Stimulated activated effector memory CD8-positive, alpha-beta T cell treated with anti-CD3 and anti-CD28 coated beads, Interleukin-12 subunit alpha, Interleukin-12 subunit beta, amount 100 ng/mL, for 72 hours (primary cell): ENCODE results near the gene PHLDB3.
"Not testable (repeated sequence)": the region's sequence is repeated elsewhere in the genome, so short reads cannot be mapped to it uniquely, and the experiment has no call there.

Experiments
- ATAC-seq: fragments of 150-1000 bp; cut with Tn5 transposase; 2 replicates; pipeline ENCODE4 v1.10.0; 2021
- DNase-seq, 2 donors: peaks; one replicate each; pipeline ENCODE4 v3.0.0; 2021 to 2022; ENCODE audit warnings: low spot score in 2 of 2
- H3K27ac Mint-ChIP-seq: one replicate; pipeline ENCODE4 v1.8.0; 2022; ENCODE audit warnings: mild to moderate bottlenecking, mixed read lengths
- H3K36me3 Mint-ChIP-seq: one replicate; pipeline ENCODE4 v1.8.0; 2022; ENCODE audit warnings: mild to moderate bottlenecking, mixed read lengths
- H3K4me1 Mint-ChIP-seq: one replicate; pipeline ENCODE4 v1.8.0; 2022; ENCODE audit warnings: mixed read lengths
- H3K4me3 Mint-ChIP-seq: one replicate; pipeline ENCODE4 v1.8.0; 2022; ENCODE audit warnings: mild to moderate bottlenecking, mixed read lengths
- H3K9me3 Mint-ChIP-seq: one replicate; pipeline ENCODE4 v1.8.0; 2022; ENCODE audit warnings: mixed read lengths

Gene PHLDB3

DNA sequence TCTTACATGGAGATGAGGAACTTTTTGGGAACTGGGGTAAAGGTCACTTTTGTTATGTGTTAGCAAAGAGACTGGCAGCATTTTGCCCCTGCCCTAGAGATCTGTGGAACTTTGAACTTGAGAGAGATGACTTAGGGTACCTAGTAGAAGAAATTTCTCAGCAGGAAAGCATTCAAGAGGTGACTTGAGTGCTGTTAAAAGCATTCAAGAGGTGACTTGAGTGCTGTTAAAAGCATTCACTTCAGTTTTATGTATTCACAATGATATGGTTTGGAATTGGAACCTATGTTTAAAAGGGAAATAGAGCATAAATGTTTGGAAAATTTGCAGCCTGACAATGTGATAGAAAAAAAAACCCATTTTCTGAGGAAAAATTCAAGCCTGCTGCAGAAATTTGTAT is 7.9 kb upstream of the PHLDB3 start:
- H3K27ac Mint-ChIP-seq, DNase-seq: not testable (repeated sequence)

DNA sequence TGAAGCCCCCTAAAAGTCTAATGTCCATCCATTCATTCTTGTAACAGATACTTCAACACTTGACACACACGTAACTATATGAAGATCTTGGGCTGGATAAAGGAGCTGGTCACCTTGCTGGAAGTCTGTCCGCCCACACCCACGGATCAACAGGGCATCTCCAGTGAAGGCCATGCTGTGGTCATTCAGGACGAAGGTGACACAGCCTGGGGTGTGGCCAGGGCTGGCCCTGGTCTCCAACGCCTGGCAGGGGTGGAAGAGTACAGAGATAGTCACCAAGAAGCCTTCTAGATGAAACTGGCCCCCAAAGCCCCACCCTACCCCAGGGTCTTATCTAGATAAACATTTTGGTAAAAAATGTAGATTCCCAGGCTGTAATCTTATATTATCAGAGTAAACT is 6.8 kb upstream of the PHLDB3 start:
- Mint-ChIP-seq H3K9me3 (no peaks in the 10 kb centered on the region), H3K4me1 (no peaks in the 10 kb centered on the region), H3K36me3 (peaks cover 88% of the 10 kb centered on the region), H3K27ac (no peak overlapping the region), H3K4me3 (no peak overlapping the region)
- ATAC-seq (no peak), DNase-seq (no peak)

More for the DNA sequence above, 7.9 kb upstream of the PHLDB3 start:
- ATAC-seq, H3K4me1 Mint-ChIP-seq, H3K4me3 Mint-ChIP-seq, H3K9me3 Mint-ChIP-seq: not testable (repeated sequence)
- peaks cover 92% of the 10 kb centered on the region for H3K36me3 Mint-ChIP-seq

DNA sequence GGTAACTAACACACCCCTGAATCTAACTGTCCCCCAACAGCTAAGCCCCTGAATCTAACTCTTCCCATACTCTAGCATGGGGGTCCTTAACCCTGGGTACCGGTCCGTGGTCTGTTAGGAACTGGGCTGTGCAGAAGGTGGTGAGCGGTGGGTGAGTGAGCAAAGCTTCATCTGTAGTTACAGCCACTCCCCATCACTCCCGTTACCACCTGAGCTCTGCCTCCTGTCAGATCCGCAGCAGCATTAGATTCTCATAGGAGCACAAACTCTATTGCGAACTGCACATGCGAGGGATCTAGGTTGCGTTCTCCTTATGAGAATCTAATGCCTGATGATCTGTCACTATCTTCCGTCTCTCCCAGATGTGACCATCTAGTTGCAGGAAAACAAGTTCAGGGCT is 6.2 kb upstream of the PHLDB3 start:
- DNase-seq (no peak), ATAC-seq (no peak)
- H3K27ac Mint-ChIP-seq: no peak overlapping the region
- H3K4me3 Mint-ChIP-seq: no peak overlapping the region
- no peaks in the 10 kb centered on the region for H3K4me1 Mint-ChIP-seq
- no peaks in the 10 kb centered on the region for H3K9me3 Mint-ChIP-seq
- peaks cover 88% of the 10 kb centered on the region for H3K36me3 Mint-ChIP-seq

DNA sequence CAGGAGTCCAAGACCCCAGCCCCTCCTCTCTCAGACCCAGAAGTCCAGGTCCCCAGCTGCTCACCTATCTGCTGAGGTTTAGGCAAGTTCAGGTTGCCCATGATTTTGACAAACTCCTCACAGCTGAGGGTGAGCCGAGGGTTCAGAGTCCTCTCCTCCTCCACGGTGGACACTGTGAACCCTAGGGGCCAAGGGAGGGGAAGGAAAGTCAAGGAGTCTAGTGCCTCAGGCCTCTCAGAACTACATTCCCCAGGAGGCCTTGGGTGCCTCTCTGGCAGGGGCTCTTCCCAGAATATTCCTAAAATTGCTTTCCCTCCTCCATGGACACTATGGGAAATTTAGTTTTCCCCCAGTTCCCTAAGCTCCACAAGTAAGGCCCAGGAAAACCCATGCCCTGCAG is 3.3 kb upstream of the PHLDB3 start:
- Mint-ChIP-seq H3K27ac (peak overlapping the region; percentile 69), H3K9me3 (no peaks in the 10 kb centered on the region), H3K4me1 (peaks cover 25% of the 10 kb centered on the region), H3K4me3 (no peak overlapping the region), H3K36me3 (peaks cover 78% of the 10 kb centered on the region)
- DNase-seq: no peak
- ATAC-seq: no peak

DNA sequence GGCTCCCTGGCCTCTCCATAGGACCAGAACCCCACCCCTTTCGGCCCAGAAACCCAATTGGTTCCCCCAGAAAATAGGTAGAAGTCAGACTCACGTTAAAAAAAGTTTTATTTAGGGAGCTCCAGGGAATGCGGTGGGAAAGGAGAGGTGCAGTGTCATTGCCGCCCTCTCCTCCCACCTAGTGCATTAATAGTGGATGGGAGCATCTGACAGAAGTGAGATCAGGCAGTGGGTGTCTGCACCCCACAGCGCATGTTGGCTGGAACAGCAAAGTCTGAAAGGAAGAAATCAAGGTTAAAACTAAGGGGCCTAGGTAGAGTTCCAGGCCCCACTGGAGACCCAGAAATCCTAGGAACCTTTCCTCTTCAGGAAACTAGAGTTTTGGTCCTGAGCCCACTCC is 2.1 kb upstream of the PHLDB3 start:
- Mint-ChIP-seq H3K4me1 (peaks cover 30% of the 10 kb centered on the region), H3K36me3 (peaks cover 79% of the 10 kb centered on the region), H3K9me3 (no peaks in the 10 kb centered on the region), H3K27ac (no peak overlapping the region), H3K4me3 (no peak overlapping the region)
- ATAC-seq: no peak
- DNase-seq: no peak

GRCh38 chr19:43505941-43506340 is 1.4 kb upstream of the PHLDB3 start:
- peaks cover 30% of the 10 kb centered on the region for H3K4me1 Mint-ChIP-seq
- H3K27ac Mint-ChIP-seq: no peak overlapping the region
- DNase-seq (no peak), ATAC-seq (no peak)
- peaks cover 72% of the 10 kb centered on the region for H3K36me3 Mint-ChIP-seq
- no peaks in the 10 kb centered on the region for H3K9me3 Mint-ChIP-seq
- H3K4me3 Mint-ChIP-seq: peak overlapping the region; percentile 84

- peaks cover 64% of the 10 kb centered on the region for H3K36me3 Mint-ChIP-seq
- H3K27ac Mint-ChIP-seq: peak overlapping the region; percentile 95
- H3K9me3 Mint-ChIP-seq: no peaks in the 10 kb centered on the region
- peaks cover 30% of the 10 kb centered on the region for H3K4me1 Mint-ChIP-seq
- peak overlapping the region; percentile 84 for H3K4me3 Mint-ChIP-seq
- ATAC-seq (no peak), DNase-seq (no peak)
These were observed 575 bp upstream of the PHLDB3 start for GRCh38 chr19:43505186-43505456.

GRCh38 chr19:43503501-43504425 is 783 bp downstream of the PHLDB3 start:
- H3K36me3 Mint-ChIP-seq: peaks cover 58% of the 10 kb centered on the region
- H3K27ac Mint-ChIP-seq: peak overlapping the region; percentile 95
- DNase-seq (peak; percentile 95 to 97), ATAC-seq (peak; percentile 93)
- peak overlapping the region; percentile 84 for H3K4me3 Mint-ChIP-seq
- no peaks in the 10 kb centered on the region for H3K9me3 Mint-ChIP-seq
- peaks cover 36% of the 10 kb centered on the region for H3K4me1 Mint-ChIP-seq

DNA sequence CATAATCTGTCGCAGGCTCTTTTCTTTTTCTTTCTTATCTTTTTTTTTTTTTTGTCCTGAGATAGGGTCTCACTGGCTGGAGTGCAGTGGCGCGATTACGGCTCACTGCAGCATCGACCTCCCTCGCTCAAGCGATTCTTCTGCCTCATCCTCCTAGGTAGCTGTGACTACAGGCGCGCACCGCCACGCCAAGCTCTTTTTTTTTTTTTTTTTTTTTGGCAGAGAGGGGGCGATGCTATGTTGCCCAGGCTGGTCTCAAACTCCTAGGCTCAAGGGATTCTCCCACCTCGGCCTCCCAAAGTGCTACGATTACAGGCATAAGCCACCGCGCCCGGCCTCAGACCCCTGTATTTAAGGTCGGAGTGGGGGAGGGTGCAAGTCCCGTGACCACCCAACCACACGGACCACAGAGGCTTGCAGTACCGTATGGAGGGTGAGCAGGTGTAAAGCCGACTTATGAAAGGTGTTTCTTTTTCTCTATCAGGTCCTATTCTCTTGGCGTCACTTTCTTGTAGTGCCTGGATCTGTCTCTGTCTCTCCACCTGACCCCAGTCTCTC is 2.0 kb downstream of the PHLDB3 start:
- Mint-ChIP-seq H3K27ac (no peak overlapping the region), H3K36me3 (peaks cover 53% of the 10 kb centered on the region), H3K9me3 (no peaks in the 10 kb centered on the region), H3K4me3 (peak overlapping the region; percentile 84), H3K4me1 (peaks cover 41% of the 10 kb centered on the region)
- ATAC-seq: no peak
- DNase-seq: no peak

DNA sequence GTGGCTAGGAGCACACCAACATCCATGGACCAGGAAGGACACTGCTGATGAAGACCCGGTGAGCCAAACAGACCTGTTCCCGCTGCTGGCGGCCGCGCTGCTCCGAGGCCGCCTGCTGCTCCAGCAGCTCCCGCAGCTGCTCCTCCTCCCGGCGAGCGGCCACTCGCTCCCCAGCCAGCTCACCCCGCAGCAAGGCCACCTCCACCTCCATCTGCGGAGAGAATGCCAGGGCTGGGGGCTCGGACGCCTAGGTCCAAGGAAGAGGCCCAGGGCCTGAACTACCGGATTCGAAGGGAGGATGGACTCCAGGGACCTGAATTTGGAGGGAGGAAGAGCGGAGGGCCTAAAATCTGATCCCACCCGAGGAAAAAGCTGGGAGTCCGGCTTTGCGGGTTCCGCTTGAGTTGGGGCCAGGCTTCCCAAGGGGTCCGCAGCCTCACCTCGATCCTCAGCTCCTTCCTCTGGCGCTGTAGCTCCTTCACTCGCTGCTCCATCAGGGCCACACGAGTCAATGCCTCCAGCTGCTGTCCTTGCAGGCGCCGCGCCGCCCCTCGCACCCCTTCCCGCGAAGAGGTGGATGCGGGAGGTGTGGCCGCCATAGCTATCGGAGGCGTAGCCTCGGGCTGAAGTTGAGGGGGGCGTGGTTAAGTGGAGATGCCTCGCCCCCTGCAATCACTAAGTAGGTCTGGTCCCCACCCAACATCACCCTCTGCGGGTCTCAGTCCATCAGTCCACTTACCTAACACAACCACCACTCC is 2.7 kb downstream of the PHLDB3 start:
- ATAC-seq: no peak

DNA sequence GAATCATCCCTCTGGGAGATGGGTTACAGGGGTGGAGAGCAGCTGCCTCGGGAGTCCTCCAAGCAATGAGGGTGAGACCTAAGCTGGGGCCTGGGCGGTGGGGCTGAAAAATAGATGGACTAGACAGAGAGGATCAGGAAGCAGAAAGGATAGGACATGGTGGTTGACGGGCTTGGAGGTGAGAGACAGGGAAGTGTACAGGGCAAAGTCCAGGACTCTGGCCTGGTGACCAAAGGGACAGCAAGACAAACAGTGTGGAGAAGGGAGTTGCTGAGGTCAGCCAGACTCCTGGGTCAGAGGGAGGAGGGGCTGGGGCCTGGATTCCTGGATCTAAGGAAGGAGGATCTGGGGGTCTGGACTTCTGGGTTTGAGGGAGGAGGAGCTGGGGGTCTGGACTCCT is 5.5 kb downstream of the PHLDB3 start:
- Mint-ChIP-seq H3K4me1 (peaks cover 28% of the 10 kb centered on the region), H3K36me3 (peaks cover 60% of the 10 kb centered on the region), H3K4me3 (no peak overlapping the region), H3K9me3 (no peaks in the 10 kb centered on the region), H3K27ac (peak overlapping the region; percentile 75)
- no peak for DNase-seq
- ATAC-seq: no peak

More for the DNA sequence above, 2.7 kb downstream of the PHLDB3 start:
- Mint-ChIP-seq H3K9me3 (no peaks in the 10 kb centered on the region), H3K4me3 (no peak overlapping the region), H3K4me1 (peaks cover 41% of the 10 kb centered on the region), H3K36me3 (peaks cover 57% of the 10 kb centered on the region), H3K27ac (no peak overlapping the region)
- DNase-seq: no peak

DNA sequence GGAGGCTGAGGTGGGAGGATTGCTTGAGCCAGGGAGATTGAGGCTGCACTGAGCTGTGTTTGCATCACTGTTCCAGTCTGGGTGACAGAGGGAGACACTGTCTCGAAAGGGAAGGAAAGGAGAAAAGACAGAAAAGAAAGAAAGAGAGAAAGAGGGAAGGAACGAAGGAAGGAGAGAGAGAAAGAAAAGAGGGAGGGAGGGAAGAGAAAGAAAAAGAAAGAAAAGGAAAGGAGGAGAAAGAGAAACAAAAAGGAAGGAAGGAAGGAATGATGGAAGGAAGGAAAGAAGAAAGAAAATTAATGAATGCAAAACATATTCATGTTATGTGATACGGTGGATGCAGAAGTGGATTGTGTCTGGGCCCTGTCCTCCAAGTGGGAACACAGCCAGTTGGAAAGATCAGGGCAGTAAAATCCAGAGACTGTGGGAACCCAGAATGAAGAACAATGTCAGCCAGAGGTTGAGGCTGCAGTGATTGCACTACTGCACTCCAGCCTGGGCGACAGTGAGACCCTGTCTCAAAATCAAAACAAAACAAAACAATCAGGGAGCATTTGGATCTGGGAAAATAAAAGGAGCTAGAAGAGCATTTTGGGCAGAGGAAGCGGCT is 6.2 kb downstream of the PHLDB3 start:
- H3K4me1 Mint-ChIP-seq: peaks cover 21% of the 10 kb centered on the region
- H3K4me3 Mint-ChIP-seq: no peak overlapping the region
- H3K27ac Mint-ChIP-seq: peak overlapping the region; percentile 75
- H3K36me3 Mint-ChIP-seq: peaks cover 59% of the 10 kb centered on the region
- ATAC-seq (no peak), DNase-seq (no peak)
- H3K9me3 Mint-ChIP-seq: no peaks in the 10 kb centered on the region

GRCh38 chr19:43496960-43497359 is 7.6 kb downstream of the PHLDB3 start:
- H3K27ac Mint-ChIP-seq: no peak overlapping the region
- peaks cover 46% of the 10 kb centered on the region for H3K36me3 Mint-ChIP-seq
- ATAC-seq: no peak
- H3K9me3 Mint-ChIP-seq: no peaks in the 10 kb centered on the region
- no peak for DNase-seq
- peaks cover 11% of the 10 kb centered on the region for H3K4me1 Mint-ChIP-seq
- no peak overlapping the region for H3K4me3 Mint-ChIP-seq

DNA sequence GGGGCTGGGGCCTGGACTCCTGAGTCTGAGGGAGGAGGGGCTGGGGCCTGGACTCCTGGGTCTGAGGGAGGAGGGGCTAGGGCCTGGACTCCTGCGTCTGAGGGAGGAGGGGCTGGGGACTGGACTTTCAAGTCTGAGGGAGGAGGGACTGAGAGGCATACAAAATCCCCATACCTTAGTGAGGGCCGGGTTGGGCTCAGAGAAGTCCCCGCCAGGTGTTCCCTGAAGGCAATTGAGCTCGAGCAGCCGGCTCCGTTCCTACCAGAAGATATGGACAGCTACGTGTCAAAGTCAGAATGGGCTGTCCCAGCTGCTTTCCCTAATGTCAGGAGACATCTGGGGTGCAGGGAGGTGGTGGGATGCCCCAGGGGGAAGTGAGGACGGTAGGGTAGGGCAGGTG is 9.5 kb downstream of the PHLDB3 start:
- DNase-seq: no peak
- no peak overlapping the region for H3K4me3 Mint-ChIP-seq
- H3K9me3 Mint-ChIP-seq: no peaks in the 10 kb centered on the region
- peaks cover 45% of the 10 kb centered on the region for H3K36me3 Mint-ChIP-seq
- peaks cover 11% of the 10 kb centered on the region for H3K4me1 Mint-ChIP-seq
- ATAC-seq: no peak
- no peak overlapping the region for H3K27ac Mint-ChIP-seq

- H3K36me3 Mint-ChIP-seq: peaks cover 16% of the 10 kb centered on the region
- ATAC-seq (no peak), DNase-seq (no peak)
- no peaks in the 10 kb centered on the region for H3K9me3 Mint-ChIP-seq
- no peak overlapping the region for H3K4me3 Mint-ChIP-seq
- no peaks in the 10 kb centered on the region for H3K4me1 Mint-ChIP-seq
- H3K27ac Mint-ChIP-seq: no peak overlapping the region
These were observed 13.8 kb downstream of the PHLDB3 start for GRCh38 chr19:43490759-43491158.
